Kidney (tissue), 14 donors: Measurements from ENCODE around the gene SCP2. TPM values are rescaled to one million over a fixed set of nuclear protein-coding genes. Genes with fewer than 3 reads are reported as not detected.

Experiments used
- DNase-seq, 5 donors: peaks; one replicate each; pipeline ENCODE4 v3.0.0-alpha.2; 2013 to 2020
- FAIRE-seq: peaks from 2 replicates; lab custom pipeline; 2012; peaks lifted over from hg19 to GRCh38; lab: Jason Lieb, UNC
- H3K27ac ChIP-seq, 2 donors: one replicate each; pipeline ENCODE4 v1.7.0; 2013; ENCODE audit warnings: low read depth in 2 of 2, low read length in 2 of 2, inconsistent platforms in 1 of 2
- H3K27me3 ChIP-seq: one replicate; pipeline ENCODE4 v1.7.1; 2013; ENCODE audit warnings: low read length, inconsistent platforms; ENCODE audit not compliant: control insufficient read depth, insufficient read depth
- H3K36me3 ChIP-seq, 3 donors: one replicate each; pipeline versions ENCODE4 v1.7.0 to v1.7.1; 2013; ENCODE audit warnings: low read length in 3 of 3, control low read depth in 1 of 3, inconsistent platforms in 1 of 3; ENCODE audit not compliant: insufficient read depth in 3 of 3, control insufficient read depth in 2 of 3
- H3K4me1 ChIP-seq, 3 donors: one replicate each; pipeline versions ENCODE4 v1.7.0 to v1.7.1; 2013; ENCODE audit warnings: low read length in 3 of 3, inconsistent platforms in 1 of 3, low read depth in 1 of 3; ENCODE audit not compliant: control insufficient read depth in 2 of 3, insufficient read depth in 2 of 3
- H3K4me3 ChIP-seq, 3 donors: one replicate each; pipeline versions ENCODE4 v1.7.0 to v1.8.1; 2013; ENCODE audit warnings: low read length in 3 of 3, control low read depth in 1 of 3, inconsistent platforms in 1 of 3
- H3K9ac ChIP-seq, 3 donors: one replicate each; pipeline versions ENCODE4 v1.7.0 to v1.7.1; 2013; ENCODE audit warnings: low read length in 3 of 3, control low read depth in 1 of 3, inconsistent platforms in 1 of 3
- H3K9me3 ChIP-seq, 3 donors: one replicate each; pipeline versions ENCODE4 v1.7.0 to v1.7.1; 2013; ENCODE audit warnings: low read length in 3 of 3, control low read depth in 1 of 3, inconsistent platforms in 1 of 3; ENCODE audit not compliant: control insufficient read depth in 2 of 3, insufficient read depth in 1 of 3
- CTCF ChIP-seq: IDR thresholded peaks from 3 replicates; pipeline ENCODE4 v1.5.1; 2012; ENCODE audit warnings: mild to moderate bottlenecking, moderate library complexity, borderline replicate concordance; ENCODE audit not compliant: insufficient read depth; ENCODE audit errors: extremely low read depth
- intact Hi-C: fragments of 100-400 bp; cut with DNase I; formaldehyde crosslinking; loops from one replicate; pipeline ENCODE4 v1.11.1; 2022
- polyA plus RNA-seq: library from polyadenylated mRNA; stranded (reverse); fragments of 350-450 nt; fragmentation: Illumina TruSeq; extraction: RNeasy Lipid Tissue Mini Kit (QIAGEN cat#74804); gene quantifications from one replicate; pipeline ENCODE4 v1.2.3, GENCODE V29; 2014; ENCODE audit warnings: low read depth, low replicate concordance; ENCODE audit not compliant: insufficient read depth
- total RNA-seq: library from RNA; stranded (reverse); fragmentation: NEBNext Ultra II Directional; extraction: Animal tissue kit (Norgen Biotek cat#: 25700); gene quantifications from one replicate; pipeline ENCODE4 v1.2.1, GENCODE V29; 2021
- donor health status: control.
- donor health status: control.
- donor health status: control.
- donor health status: control.
- donor health status: control.
- donor health status: DM: yes; HTN: yes; CAD: no.
- donor health status: Normal renal cell carcinoma (clear cell type).

The SCP2 gene
- total and polyA plus RNA-seq, 2 donors from 2014 or later: 168 to 226 TPM

GRCh38 chr1:53092659-53093450 lies 165.8 kb downstream of the SCP2 start:
- FAIRE-seq: no peak
- no peaks in the 10 kb centered on the region for H3K4me1 ChIP-seq
- DNase-seq: no peak
- H3K9me3 ChIP-seq: no peaks in the 10 kb centered on the region
- intact Hi-C loops: no loop called here
- H3K27ac ChIP-seq: no peak overlapping the region
- no peak overlapping the region for H3K9ac ChIP-seq
- TF ChIP-seq CTCF: no peak
- H3K4me3 ChIP-seq: no peak overlapping the region
- no peaks in the 10 kb centered on the region for H3K27me3 ChIP-seq
- no peaks in the 10 kb centered on the region for H3K36me3 ChIP-seq

- Histone ChIP-seq H3K4me1 (no peaks in the 10 kb centered on the region), H3K9me3 (no peaks in the 10 kb centered on the region), H3K9ac (no peak overlapping the region), H3K36me3 (no peaks in the 10 kb centered on the region), H3K27me3 (no peaks in the 10 kb centered on the region), H3K27ac (no peak overlapping the region), H3K4me3 (no peak overlapping the region)
- intact Hi-C loops: no loop called here
- no peak for FAIRE-seq
- TF ChIP-seq CTCF: no peak
- no peak for DNase-seq
These were observed 166.3 kb downstream of the SCP2 start for GRCh38 chr1:53093451-53093754.

GRCh38 chr1:53093778-53094532 lies 166.9 kb downstream of the SCP2 start:
- Histone ChIP-seq H3K4me1 (no peaks in the 10 kb centered on the region), H3K4me3 (no peak overlapping the region), H3K36me3 (peaks cover 0 to 2% (median 0%) of the 10 kb centered on the region in 3 donors), H3K9me3 (peaks cover 0 to 2% (median 0%) of the 10 kb centered on the region in 3 donors), H3K9ac (no peak overlapping the region), H3K27ac (no peak overlapping the region), H3K27me3 (no peaks in the 10 kb centered on the region)
- TF ChIP-seq CTCF: no peak
- DNase-seq (no peak), FAIRE-seq (no peak)
- intact Hi-C loops: no loop called here
